Activated CD8-positive, alpha-beta T cell treated with anti-CD3 and anti-CD28 coated beads for 36 hours (primary cell): Measurements from ENCODE around the gene SNX17. TPM values are rescaled to one million over a fixed set of nuclear protein-coding genes. Genes with fewer than 3 reads are reported as not detected.
A peak's percentile ranks its signal among the peaks of the same experiment; 100 is the strongest.

Experiments used
- ATAC-seq: fragments of 200-7000 bp; cut with Tn5 transposase; one replicate; pipeline ENCODE4 v1.10.0; 2021; ENCODE audit warnings: mild to moderate bottlenecking, moderate library complexity
- CTCF ChIA-PET: fragments of 350-600 bp; sonication (Branson Sonifier 250); formaldehyde crosslinking; loops from one replicate; lab custom pipeline; 2021; ENCODE audit warnings: antibody characterized with exemption; lab: Charles Lee
- POLR2A ChIA-PET: fragments of 350-600 bp; sonication (Branson Sonifier 250); formaldehyde crosslinking; loops from one replicate; lab custom pipeline; 2021; ENCODE audit warnings: antibody characterized with exemption; lab: Charles Lee
- DNase-seq: peaks from one replicate; pipeline ENCODE4 v3.0.0-alpha.2; 2020
- H3K27ac Mint-ChIP-seq: one replicate; pipeline ENCODE4 v1.8.0; 2021; ENCODE audit warnings: mild to moderate bottlenecking, mixed read lengths
- H3K27me3 Mint-ChIP-seq: one replicate; pipeline ENCODE4 v1.8.0; 2021; ENCODE audit warnings: mixed read lengths
- H3K36me3 Mint-ChIP-seq: one replicate; pipeline ENCODE4 v1.8.0; 2021; ENCODE audit warnings: low read depth, mixed read lengths
- H3K4me1 Mint-ChIP-seq: one replicate; pipeline ENCODE4 v1.8.0; 2021; ENCODE audit warnings: low read depth, mixed read lengths
- H3K4me3 Mint-ChIP-seq: one replicate; pipeline ENCODE4 v1.8.0; 2021; ENCODE audit warnings: mild to moderate bottlenecking, moderate library complexity, mixed read lengths
- H3K9me3 Mint-ChIP-seq: one replicate; pipeline ENCODE4 v1.8.0; 2021; ENCODE audit warnings: mixed read lengths
- intact Hi-C: fragments of 100-400 bp; cut with micrococcal nuclease; formaldehyde crosslinking; loops from one replicate; pipeline ENCODE4 v1.10.0; 2022
- total RNA-seq, 2 experiments: library from RNA; stranded (reverse); gene quantifications; one replicate each; pipeline ENCODE4 v1.2.3, GENCODE V29; 2021
- TF ChIP-seq, protein P1 (sequence below): fragments of 200-600 bp; IDR thresholded peaks from one replicate; pipeline ENCODE4 v1.8.0; 2022; ENCODE audit warnings: antibody characterized with exemption, mild to moderate bottlenecking

The SNX17 gene
- total RNA-seq, 2 experiments from 2014 or later = 74.5 to 82.3 TPM

GRCh38 chr2:27323596-27324285, 46.7 kb upstream of the SNX17 start:
- peaks cover 21% of the 10 kb centered on the region for H3K4me1 Mint-ChIP-seq
- H3K36me3 Mint-ChIP-seq = peaks cover 31% of the 10 kb centered on the region
- H3K27ac Mint-ChIP-seq = peak overlapping the region; percentile 97

DNA sequence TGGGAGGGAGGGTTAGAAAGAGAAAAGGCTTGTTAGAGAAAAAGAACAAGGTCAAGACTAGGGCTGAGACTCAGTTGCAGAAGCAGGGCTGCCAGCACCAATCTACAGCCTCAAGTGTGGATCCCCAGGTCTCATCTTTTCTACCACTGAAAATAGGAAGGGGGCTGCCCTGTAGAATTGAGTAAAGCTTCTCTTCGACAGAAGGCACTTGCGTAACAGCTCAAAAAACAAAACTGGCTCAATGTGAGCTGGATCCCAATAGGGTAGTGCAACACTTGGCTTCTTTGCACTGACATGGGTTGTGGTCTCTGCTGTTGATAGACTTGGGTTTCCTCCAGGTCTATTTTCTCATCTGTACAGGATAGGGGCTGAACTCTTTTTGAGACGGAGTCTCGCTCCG, 45.7 kb upstream of the SNX17 start:
- Mint-ChIP-seq H3K4me1 (peaks cover 21% of the 10 kb centered on the region), H3K4me3 (peak overlapping the region; percentile 8), H3K27me3 (no peaks in the 10 kb centered on the region), H3K27ac (no peak overlapping the region), H3K9me3 (no peaks in the 10 kb centered on the region), H3K36me3 (peaks cover 35% of the 10 kb centered on the region)
- intact Hi-C loops = loop anchor here (5.0 kb wide), 1 partner anchor 33 kb away; the partner anchor contains the start of gene GTF3C2
- CTCF ChIA-PET = interaction anchor here (2.2 kb wide), 1 partner anchor 22 kb away, joined by 8 read pairs; no protein-coding TSS in a partner anchor
- TF ChIP-seq, protein P1, sequence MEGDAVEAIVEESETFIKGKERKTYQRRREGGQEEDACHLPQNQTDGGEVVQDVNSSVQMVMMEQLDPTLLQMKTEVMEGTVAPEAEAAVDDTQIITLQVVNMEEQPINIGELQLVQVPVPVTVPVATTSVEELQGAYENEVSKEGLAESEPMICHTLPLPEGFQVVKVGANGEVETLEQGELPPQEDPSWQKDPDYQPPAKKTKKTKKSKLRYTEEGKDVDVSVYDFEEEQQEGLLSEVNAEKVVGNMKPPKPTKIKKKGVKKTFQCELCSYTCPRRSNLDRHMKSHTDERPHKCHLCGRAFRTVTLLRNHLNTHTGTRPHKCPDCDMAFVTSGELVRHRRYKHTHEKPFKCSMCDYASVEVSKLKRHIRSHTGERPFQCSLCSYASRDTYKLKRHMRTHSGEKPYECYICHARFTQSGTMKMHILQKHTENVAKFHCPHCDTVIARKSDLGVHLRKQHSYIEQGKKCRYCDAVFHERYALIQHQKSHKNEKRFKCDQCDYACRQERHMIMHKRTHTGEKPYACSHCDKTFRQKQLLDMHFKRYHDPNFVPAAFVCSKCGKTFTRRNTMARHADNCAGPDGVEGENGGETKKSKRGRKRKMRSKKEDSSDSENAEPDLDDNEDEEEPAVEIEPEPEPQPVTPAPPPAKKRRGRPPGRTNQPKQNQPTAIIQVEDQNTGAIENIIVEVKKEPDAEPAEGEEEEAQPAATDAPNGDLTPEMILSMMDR = no peak
- ATAC-seq (no peak), DNase-seq (no peak)
- POLR2A ChIA-PET = interaction anchor here (0.7 to 1.0 kb wide), 2 partner anchors 15 to 31 kb away, joined by 3 to 4 read pairs; no protein-coding TSS in a partner anchor

More at GRCh38 chr2:27323596-27324285, 46.7 kb upstream of the SNX17 start:
- ATAC-seq (no peak), DNase-seq (no peak)
- Mint-ChIP-seq H3K27me3 (no peaks in the 10 kb centered on the region), H3K9me3 (no peaks in the 10 kb centered on the region), H3K4me3 (peak overlapping the region; percentile 97)
- ChIA-PET CTCF (interaction anchor here (1.7 to 3.5 kb wide), 4 partner anchors 21 to 46 kb away, joined by 5 to 20 read pairs (median 10); partner anchors contain the start of gene EIF2B4), POLR2A (interaction anchor here (0.5 to 2.2 kb wide), 14 partner anchors 16 to 305 kb away, joined by 3 to 8 read pairs (median 3); partner anchors contain the start of genes CCDC121, EIF2B4, GPN1 and PPM1G)
- TF ChIP-seq, protein P1 = no peak
- intact Hi-C loops = loop anchor here (5.0 kb wide), 1 partner anchor 34 kb away; the partner anchor contains the start of gene GTF3C2

GRCh38 chr2:27335311-27335710, 35.1 kb upstream of the SNX17 start:
- DNase-seq (no peak), ATAC-seq (no peak)
- Mint-ChIP-seq H3K4me3 (no peak overlapping the region), H3K9me3 (no peaks in the 10 kb centered on the region), H3K4me1 (no peaks in the 10 kb centered on the region), H3K36me3 (peaks cover 38% of the 10 kb centered on the region), H3K27me3 (no peaks in the 10 kb centered on the region), H3K27ac (no peak overlapping the region)
- TF ChIP-seq, protein P1 = no peak
- POLR2A ChIA-PET = interaction anchor here (0.6 to 1.7 kb wide), 2 partner anchors 8 to 56 kb away, joined by 3 to 5 read pairs; no protein-coding TSS in a partner anchor
- intact Hi-C loops = no loop called here
- CTCF ChIA-PET = interaction anchor here (1.4 kb wide), 1 partner anchor 32 kb away, joined by 4 read pairs; no protein-coding TSS in a partner anchor

GRCh38 chr2:27336173-27336572, 34.2 kb upstream of the SNX17 start:
- Mint-ChIP-seq H3K9me3 (no peaks in the 10 kb centered on the region), H3K4me1 (no peaks in the 10 kb centered on the region), H3K27me3 (no peaks in the 10 kb centered on the region), H3K36me3 (peaks cover 37% of the 10 kb centered on the region), H3K27ac (no peak overlapping the region), H3K4me3 (no peak overlapping the region)
- intact Hi-C loops = no loop called here
- TF ChIP-seq, protein P1 = no peak
- no peak for DNase-seq
- ATAC-seq = no peak
- ChIA-PET POLR2A (interaction anchor here (0.6 to 1.7 kb wide), 3 partner anchors 7 to 57 kb away, joined by 3 to 5 read pairs (median 4); no protein-coding TSS in a partner anchor), CTCF (no interaction called here)
